Renal cortex interstitium (tissue), 11 donors: ENCODE results near the gene KCNN4. TPM values are rescaled to one million over a fixed set of nuclear protein-coding genes. Genes with fewer than 3 reads are reported as not detected.
A peak's percentile ranks its signal among the peaks of the same experiment; 100 is the strongest.

ENCODE experiments used
- DNase-seq, 11 donors: peaks; one replicate each; pipeline ENCODE4 v3.0.0-alpha.2; 2013; ENCODE audit warnings: low read depth in 9 of 11, low spot score in 4 of 11; ENCODE audit errors: extremely low read depth in 1 of 11
- polyA plus RNA-seq, 3 donors: library from polyadenylated mRNA; unstranded; fragments of 120-200 nt; gene quantifications; one replicate each; pipeline ENCODE4 v1.2.1, GENCODE V29; 2013; ENCODE audit not compliant: insufficient read length in 3 of 3

The KCNN4 gene
- polyA plus RNA-seq, 3 donors, result 0.70 to 2.8 (median 1.2) TPM

DNA sequence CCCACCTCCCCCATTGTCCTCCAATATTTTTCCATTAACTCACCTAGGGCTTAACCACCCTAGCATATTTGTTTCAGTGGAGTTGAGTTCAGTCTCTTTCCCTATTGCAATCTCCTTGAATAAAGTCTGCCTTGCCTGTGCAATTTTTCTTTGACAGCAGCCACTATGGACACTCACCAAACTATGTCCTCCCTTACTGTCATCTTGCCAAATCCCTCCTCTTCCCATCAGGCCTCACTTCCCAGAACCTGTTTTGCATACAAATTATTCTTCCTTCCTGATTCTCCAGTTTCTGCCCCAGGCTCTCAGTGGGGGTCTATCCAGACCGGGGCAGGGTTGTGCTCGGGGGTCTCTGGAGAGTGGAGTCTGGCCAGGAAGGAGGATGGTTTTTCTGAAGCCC is 23.7 kb upstream of the KCNN4 start:
- DNase-seq, result no peak

DNA sequence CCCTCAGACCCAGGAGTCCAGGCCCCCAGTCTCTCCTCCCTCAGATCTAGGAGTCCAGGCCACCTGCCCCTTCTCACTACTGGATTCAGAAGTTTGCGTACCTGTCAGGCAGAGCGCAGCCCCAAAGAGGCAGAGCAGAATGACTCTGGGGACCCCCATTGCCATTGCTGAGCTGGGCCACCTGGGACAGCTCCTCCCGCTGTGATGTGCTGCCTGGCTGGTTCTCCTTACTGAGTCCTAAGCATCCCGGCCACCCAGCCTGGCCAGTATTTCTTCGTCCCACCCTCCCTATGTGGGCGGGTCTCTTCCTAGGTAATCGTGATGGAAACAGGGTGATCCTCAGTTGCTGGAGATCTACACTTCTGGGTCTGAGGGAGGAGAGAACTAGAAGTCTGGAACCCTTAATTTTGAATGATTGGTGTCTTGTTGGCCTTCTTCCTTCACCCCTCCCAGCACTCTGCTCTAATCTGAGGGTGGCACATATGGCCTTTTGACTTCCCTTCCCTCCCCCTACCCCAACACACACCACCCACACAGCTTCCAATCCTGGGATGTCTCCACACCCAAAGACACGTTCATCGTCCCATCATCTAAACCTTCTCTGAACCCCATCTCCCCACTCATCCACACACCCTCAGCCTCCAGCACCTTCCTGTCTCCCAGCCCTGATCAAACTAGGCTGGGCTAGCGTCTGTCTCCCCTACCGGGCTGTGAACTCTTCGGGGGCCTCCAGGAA is 21.6 kb upstream of the KCNN4 start, which contains the start of gene LYPD5:
Gene LYPD5 (minus strand): TSS at position 232 of the 736 bp plus-strand sequence. CDS start 67 bp downstream, at position 165.
- DNase-seq, result no peak

DNA sequence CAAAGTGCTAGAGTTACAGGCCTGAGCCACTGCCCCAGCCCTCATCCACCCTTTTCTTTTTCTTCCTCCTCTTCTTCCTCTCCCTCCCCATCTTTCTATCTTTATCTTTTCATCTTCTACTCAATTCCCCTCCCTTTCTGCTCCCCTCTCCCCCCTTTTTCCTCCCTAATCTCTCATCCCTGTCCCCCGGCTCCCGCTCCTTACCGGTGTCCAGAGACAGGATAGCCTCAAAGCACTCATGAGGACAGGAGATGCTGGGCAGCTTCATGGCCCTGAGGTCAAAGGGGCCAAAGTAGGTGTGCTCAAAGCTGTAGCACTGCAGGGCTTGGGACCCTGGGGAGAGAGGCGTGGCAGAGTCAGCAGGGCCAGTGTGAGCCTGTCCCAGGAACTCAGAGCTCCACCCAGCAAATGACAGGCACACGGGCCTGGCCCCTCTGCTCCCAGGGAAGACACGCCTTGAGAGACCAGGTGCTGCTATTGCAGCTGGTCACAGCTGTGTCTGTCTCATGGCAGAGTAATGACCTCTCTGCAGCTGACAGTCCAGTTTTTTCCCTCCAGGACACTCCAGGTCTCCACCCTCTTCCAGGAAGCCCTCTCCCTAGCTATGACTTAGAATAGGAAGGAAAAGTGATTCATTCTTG is 18.8 kb upstream of the KCNN4 start:
- DNase-seq, result no peak

DNA sequence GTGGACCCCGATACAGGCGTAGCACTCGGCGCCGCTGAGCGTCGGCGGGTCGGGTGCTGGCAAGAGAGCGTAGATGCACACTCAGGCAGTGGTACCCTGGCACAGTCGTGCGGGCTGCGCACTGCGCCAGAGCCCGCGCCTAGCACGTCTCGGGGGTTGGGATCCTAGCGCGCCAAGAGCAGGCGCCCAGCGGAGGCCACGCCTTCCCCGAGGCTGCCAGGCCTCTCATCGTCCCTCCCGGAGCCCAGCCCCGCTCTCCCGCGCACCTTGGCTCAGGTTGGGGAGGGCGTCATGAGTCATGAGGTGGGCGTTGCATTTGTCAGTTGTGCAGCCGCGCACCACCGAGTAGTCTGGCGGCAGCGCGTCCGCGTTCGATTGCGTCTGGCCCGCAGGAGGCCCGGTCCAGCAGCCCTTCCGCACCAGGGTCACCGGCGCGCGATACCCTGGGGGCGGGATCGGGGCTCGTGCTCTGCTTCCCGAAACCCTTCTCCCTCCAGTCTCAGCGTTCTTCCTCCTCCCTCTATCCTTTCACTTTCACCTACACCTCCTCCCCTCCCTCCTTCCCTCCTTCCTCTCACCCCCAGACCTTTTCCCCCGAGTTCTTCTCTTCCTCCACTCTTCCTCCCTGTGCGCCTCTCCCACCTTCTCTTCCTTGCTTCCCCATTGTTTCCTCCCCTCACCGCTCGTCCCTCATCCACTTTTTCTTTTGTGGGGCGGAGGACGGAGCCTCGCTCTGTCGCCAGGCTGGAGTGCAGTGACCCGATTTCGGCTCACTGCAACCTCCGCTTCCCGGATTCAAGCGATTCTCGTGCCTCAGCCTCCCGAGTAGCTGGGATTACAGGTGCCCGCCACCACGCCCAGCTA is 18.0 kb upstream of the KCNN4 start:
- DNase-seq, result no peak

DNA sequence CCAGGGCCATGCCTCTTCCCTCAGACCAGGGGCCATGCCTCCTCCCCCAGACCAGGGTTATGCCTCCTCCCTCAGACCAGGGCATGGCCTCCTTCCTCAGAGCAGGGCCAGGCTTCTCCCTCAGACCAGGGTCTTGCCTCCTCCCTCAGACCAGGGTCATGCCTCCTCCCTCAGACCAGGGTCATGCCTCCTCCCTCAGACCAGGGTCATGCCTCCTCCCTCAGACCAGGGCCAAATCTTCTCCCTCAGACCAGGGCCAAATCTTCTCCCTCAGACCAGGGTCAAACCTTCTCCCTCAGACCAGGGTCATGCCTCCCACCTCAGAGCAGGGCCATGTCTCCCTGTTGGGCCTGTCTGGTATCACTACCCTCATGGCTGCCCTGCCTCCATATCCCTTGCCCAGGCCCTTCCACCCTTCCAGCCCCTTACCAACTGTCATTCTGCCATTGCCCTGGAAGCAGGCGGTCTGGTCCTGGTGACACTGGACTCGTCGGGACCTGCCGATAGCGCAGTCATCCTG is 17.3 kb upstream of the KCNN4 start:
- DNase-seq, result no peak

DNA sequence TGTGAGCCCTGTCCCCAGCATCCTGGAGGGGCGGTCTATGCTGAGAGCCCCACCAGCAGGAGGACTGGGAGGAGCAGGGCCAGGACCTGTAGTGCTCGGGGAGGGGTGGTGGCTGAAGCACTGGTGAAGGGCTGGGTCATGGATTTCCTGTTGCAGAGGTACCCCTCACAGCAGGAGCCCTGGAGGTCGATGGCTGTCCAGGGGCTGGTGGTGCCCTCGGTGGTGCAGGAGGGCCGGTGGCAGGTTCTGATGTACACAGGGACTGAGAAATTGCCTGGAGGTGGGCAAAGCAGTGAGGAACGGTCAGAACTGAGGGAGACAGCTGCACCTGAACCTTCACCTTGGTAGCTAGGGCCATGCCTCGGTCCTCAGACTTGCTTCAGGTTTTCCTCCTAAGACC is 16.8 kb upstream of the KCNN4 start:
- DNase-seq, result no peak

DNA sequence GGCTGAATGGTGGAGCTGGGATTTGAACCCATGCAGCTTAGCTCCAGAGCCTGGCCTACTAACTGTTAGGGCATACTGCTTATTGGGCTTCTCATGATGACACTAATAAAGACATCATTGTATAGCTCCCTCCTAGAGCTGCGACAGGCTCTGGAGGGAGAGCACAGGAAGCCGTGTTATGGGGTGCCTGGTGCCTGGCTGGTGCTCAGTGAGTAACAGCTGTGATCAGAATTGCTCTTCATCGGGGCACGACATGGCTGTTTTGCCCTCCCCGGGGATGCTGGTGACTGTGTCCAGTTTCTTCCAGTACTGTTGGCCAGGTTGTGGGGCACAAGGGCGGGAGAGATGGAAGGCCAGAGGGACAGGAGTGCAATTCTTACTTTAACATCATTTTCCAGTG is 16.3 kb upstream of the KCNN4 start:
- DNase-seq, result no peak

DNA sequence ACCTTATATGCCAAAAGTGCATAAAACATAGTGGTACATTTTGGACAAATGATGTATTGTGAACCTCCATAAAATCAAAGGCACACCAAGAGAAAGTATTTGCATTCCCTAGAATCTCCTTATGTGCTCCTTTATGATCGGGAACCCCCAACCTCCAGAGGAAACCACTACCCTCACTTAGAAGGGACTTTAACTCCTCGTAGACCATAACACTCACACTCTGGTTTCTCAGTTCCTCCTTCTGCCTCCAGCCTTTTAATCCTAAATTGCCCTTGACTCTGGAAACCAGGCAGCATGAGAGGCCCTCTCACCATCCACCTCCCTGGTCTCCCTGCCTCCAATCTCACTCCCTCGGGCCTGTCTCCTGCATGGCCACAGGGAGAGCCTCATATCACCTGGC is 9.8 kb upstream of the KCNN4 start:
- DNase-seq, result no peak

DNA sequence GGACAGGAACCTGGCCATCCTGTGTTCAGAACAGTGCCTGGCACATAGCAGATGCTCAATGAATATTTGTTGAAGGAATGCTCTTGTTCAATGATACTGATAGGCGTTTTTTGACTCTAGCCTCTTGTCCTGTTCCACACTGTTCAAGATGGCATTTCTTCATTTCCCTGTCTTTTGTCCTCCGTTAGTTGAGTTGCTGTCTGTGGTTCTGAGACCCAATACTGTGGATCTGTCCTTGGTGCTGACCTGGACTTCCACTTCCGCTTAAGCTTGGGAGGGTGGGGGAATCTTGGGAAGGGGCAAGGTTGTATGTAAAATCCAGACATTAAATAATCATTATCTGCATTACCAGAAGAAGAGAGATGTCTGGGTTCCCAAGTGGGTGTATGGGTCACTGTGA is 8.3 kb upstream of the KCNN4 start:
- no peak for DNase-seq

DNA sequence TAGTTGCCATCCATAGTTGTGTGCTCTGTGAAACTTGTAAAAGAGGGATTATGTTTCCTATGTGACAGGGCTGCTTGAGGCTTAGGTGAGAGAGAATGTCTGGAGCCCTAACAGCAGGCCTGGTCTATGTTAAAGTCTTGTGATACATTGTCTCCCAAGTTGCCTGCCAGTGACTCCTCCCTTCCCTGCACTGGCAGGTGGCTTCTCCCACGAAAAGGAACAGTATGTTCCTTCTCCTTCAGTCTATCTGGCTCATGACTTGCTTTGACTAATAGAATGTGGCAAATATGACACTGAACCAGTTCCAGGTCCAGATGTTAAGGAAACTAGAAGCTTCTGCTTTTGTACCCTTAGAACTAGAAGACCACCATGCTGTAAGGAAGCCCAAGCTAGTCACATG is 5.9 kb upstream of the KCNN4 start:
- no peak for DNase-seq

DNA sequence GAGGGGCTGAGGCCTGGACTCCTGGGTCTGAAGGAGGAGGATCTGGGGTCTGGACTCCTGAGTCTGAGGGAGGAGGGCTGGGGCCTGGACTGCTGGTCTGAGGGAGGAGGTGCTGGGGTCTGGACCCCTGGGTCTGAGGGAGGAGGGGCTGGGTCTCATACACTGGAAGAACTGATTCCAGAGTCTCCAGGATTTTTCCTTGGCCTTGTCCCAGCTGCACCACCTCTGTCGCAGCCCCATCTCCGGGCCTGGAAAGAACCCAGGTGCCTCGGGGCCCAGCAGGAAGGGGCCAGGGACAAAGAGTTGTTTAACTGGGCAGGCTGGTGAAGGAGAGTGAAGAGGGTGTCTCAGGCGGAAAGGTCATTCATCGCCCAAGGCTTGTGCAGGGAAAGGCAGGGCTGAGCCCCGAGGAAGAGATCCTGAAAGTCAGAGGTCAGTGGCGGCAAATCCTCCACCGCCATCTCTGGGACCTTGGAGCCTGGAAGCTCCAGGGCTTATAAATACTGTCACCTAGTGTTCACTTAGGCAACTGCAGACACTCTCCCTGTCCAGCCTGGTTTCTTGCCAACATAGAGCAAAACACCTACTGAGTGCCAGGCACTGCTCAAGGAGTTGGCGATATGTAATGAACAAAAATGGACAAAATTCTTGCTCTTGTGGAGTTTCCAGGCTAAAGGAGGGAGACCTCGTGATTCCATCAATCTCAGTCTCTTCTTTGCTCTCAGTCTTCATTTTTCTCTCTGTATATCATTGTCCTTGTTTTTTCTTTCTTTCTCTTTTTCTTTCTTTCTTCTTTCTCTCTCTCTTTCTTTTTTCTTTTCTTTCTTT is 4.4 kb upstream of the KCNN4 start:
- peak in 1 of 11 donors; percentile 36 for DNase-seq

DNA sequence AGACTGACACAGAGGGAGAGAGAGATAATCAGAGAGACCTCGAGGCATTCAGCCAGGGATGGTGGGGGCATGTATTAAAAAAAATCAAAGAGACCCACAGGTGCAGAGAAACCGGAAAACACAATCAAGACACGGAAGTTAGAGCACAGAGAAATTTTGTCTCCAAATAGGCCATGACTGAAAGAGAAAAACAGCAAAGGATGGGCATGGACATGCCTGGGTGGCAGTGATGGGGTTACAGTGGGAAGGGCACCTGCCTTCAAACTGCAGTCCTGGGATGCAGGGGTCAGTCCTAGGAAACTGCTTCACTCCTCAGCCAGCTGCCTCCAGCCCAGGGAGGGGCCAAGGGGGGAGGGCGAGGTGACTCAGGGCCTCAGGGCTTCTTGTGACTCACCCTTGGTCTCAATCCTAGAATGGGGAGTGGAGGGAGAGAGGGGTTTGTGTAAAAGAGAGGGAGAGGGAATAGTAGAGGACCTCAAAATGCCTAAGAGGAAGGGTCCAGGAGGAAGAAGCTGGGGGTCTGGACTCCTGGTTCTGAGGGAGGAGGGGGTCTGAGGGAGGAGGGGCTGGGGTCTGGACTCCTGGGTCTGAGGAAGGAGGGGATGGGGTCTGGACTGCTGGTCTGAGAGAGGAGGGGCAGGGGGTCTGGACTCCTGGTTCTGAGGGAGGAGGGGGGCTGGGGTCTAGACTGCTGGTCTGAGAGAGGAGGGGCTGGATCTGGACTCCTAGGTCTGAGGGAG is 3.6 kb upstream of the KCNN4 start:
- no peak for DNase-seq

DNA sequence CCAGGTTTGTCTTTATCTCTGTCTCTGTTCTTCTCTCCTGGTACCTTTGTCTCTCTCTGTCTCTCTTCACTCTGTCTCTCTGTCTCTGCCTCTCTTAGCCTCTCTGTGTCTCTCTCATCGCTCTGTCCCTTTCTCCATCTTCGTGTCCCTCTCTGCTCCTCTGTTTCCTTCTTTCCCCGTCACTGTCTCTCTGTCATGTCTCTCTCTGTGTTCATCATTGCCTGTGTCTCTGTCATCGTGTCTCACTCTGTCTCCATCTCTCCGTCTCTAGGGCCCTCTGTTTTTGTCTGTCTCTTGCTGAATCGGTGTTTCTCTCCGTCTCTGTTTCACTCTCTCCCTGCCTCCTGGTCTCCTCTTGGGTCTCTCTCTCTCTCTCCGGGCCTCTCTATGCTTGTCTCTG is 2.9 kb upstream of the KCNN4 start:
- no peak for DNase-seq

DNA sequence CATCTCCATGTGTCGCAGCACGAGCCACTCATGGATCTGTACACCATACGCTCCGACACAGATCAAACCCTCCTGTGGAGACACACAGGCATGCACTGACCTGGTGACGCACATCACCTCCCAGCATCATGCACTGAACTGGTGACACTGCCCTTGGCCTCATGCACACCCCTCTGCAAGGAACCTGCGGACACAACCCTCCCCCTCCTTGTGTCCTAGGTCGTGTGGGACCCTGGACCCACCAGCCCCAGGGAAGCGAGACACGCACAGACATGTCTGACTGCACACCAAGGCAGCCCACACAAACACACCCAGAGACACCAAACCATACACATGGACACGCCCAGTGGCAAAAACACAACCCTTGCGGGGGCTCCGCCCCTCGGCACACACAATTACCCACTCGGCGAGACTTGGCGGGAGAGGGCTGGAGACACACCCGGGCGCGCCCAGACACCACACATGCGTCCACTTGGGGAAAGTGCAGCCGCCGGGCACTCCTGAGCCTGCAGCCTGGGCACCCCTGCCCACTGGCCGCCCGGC is 2.0 kb upstream of the KCNN4 start:
- DNase-seq, result no peak

DNA sequence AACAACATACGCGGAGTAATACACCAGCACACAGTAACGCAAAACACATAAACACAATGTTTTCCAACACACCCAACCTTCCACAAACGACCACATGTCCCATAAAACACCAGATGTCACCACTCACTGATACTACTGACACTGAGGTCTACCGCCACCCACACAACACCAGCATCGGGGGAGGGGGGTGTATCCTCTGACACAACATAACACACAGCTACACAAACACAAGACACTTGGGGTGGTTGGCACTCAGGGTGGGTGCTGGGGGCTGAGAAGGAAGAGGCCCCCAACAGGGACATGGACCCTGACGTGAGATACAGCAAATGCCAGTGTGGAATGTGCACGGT is 1.5 kb upstream of the KCNN4 start:
- no peak for DNase-seq

DNA sequence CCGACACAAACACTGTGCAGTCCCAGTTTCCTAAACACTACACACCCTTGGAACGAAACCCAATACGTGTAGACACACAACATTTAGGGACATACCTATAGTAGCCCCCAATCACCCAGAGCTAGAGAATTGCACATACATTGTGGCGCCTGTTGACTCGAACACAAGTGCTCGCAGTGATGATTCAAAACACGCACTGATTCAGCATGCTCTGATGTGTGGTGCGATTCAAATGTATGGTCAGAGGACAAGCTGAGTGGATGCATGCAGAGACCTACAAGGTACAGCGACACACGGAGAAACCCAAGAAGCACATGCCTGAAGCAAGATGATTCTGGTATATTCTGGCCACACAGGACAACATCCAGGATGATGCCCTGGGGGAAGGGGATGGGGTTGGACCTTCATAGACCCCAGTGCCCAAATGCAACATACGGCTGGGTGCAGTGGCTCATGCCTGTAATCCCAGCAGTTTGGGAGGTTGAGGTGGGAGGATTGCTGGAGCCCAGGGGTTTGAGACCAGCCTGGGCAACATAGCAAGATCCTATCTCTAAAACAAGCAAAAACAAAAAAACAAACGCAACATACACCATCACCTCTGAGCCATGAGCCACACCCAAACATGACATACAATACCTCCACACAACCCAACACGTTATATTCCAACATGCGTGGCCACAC is 997 bp upstream of the KCNN4 start:
- DNase-seq, result no peak

DNA sequence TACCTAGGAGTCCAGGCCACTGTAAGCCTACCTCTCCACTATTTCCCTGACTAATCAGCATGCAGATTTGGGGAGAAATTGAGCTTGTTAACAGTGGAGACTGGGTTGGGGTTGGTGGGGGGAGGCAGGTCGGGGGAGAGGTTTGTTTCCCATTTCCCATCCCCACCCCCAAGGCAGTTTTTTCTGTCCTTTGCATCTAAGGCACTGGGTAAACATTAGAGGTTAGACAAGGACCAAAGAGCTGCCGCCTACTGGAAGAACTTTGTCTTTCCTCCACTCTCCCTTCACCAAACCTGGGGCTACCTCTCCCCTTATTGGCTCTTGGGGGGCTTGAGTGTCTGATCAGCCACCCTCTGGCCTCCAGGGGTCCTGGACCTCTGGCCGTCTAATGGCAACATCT is 953 bp downstream of the KCNN4 start:
- no peak for DNase-seq
